Measurements from ENCODE around the gene TUBA4B.

Gene TUBA4B

DNA sequence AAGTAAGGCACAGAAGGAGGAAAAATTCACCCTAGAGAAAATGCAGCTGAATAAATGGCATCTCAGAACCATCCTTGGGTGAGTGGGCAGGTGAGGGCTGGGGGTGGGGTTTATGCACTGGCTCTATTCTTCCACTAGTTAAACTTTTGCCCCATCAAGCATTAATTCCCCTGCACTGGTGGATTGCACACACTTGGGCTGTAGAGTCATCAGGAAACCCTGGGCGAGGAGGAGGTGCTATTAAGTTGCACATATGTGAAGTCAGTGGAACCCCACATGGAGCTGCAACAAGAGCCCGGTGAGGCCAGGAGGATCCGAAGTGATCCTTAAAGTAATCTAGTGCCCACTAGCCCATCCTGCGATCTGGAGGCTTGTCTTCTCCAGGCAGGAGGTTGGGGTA is 19.3 kb downstream of the TUBA4B start:
- DNase-seq (ENCODE audit: extremely low spot score), result no peak
- ChIA-PET CTCF (no interaction called here), POLR2A (interaction anchor here (1.0 kb wide), 1 partner anchor 27 kb away, joined by 3 read pairs; the partner anchor contains the start of genes GLB1L and STK16)
- TF ChIP-seq, protein P1, sequence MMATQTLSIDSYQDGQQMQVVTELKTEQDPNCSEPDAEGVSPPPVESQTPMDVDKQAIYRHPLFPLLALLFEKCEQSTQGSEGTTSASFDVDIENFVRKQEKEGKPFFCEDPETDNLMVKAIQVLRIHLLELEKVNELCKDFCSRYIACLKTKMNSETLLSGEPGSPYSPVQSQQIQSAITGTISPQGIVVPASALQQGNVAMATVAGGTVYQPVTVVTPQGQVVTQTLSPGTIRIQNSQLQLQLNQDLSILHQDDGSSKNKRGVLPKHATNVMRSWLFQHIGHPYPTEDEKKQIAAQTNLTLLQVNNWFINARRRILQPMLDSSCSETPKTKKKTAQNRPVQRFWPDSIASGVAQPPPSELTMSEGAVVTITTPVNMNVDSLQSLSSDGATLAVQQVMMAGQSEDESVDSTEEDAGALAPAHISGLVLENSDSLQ (IDR thresholded peaks at IDR 0.05), result no peak
- TF ChIP-seq ZNF384 (IDR thresholded peaks at IDR 0.05), result no peak
- no peak for TF ChIP-seq SUZ12 (IDR thresholded peaks at IDR 0.05)
- TF ChIP-seq HDGF (IDR thresholded peaks at IDR 0.05; ENCODE audit: borderline replicate concordance), result no peak
- no peak for TF ChIP-seq LEF1 (IDR thresholded peaks at IDR 0.05; ENCODE audit: borderline replicate concordance)
- no peak for TF ChIP-seq ARNT (IDR thresholded peaks at IDR 0.05)

GRCh38 chr2:219272995-219273394 is 20.0 kb downstream of the TUBA4B start:
- ChIA-PET CTCF (no interaction called here), POLR2A (interaction anchor here (1.0 kb wide), 1 partner anchor 28 kb away, joined by 3 read pairs; the partner anchor contains the start of genes GLB1L and STK16)
- DNase-seq (ENCODE audit: extremely low spot score), result no peak
- no peak for TF ChIP-seq FOXM1 (IDR thresholded peaks at IDR 0.05; ENCODE audit: borderline replicate concordance)
- TF ChIP-seq TARDBP (IDR thresholded peaks at IDR 0.05), result no peak
- TF ChIP-seq ARNT (IDR thresholded peaks at IDR 0.05), result no peak
- TF ChIP-seq CTBP1 (IDR thresholded peaks at IDR 0.05; ENCODE audit: borderline replicate concordance), result no peak
- TF ChIP-seq FOXA1 (IDR thresholded peaks at IDR 0.05), result no peak
- TF ChIP-seq, protein P1 (IDR thresholded peaks at IDR 0.05), result no peak
- no peak for TF ChIP-seq SUZ12 (IDR thresholded peaks at IDR 0.05)
- no peak for TF ChIP-seq NFRKB (IDR thresholded peaks at IDR 0.05)
- no peak for TF ChIP-seq HDGF (IDR thresholded peaks at IDR 0.05; ENCODE audit: borderline replicate concordance)
- no peak for TF ChIP-seq SP1 (IDR thresholded peaks at IDR 0.05)
- no peak for TF ChIP-seq ZNF384 (IDR thresholded peaks at IDR 0.05)
- TF ChIP-seq FOXK2 (IDR thresholded peaks at IDR 0.05), result no peak
- TF ChIP-seq ELF4 (IDR thresholded peaks at IDR 0.05), result no peak
- TF ChIP-seq LEF1 (IDR thresholded peaks at IDR 0.05; ENCODE audit: borderline replicate concordance), result no peak
- TF ChIP-seq L3MBTL2 (conservative IDR thresholded peaks at IDR 0.05), result no peak
- TF ChIP-seq BHLHE40 (IDR thresholded peaks at IDR 0.05; ENCODE audit: borderline replicate concordance), result no peak

GRCh38 chr2:219273937-219274336 is 20.9 kb downstream of the TUBA4B start:
- ChIA-PET CTCF (interaction anchor here (0.6 to 1.4 kb wide), 4 partner anchors 19 to 236 kb away, joined by 3 to 5 read pairs (median 4); no protein-coding TSS in a partner anchor), POLR2A (interaction anchor here (0.6 to 1.5 kb wide), 8 partner anchors 19 to 1730 kb away, joined by 3 to 13 read pairs (median 3); partner anchors contain the start of genes GLB1L and STK16)
- DNase-seq (ENCODE audit: extremely low spot score), result no peak
- TF ChIP-seq NFRKB (IDR thresholded peaks at IDR 0.05) (no peak), HDGF (IDR thresholded peaks at IDR 0.05; ENCODE audit: borderline replicate concordance) (no peak), FOXA1 (IDR thresholded peaks at IDR 0.05) (no peak), SP1 (IDR thresholded peaks at IDR 0.05) (no peak), SUZ12 (IDR thresholded peaks at IDR 0.05) (no peak), LEF1 (IDR thresholded peaks at IDR 0.05; ENCODE audit: borderline replicate concordance) (no peak), ZNF384 (IDR thresholded peaks at IDR 0.05) (no peak), FOXK2 (IDR thresholded peaks at IDR 0.05) (no peak), BHLHE40 (IDR thresholded peaks at IDR 0.05; ENCODE audit: borderline replicate concordance) (no peak), ELF4 (IDR thresholded peaks at IDR 0.05) (no peak)
- TF ChIP-seq, protein P1 (IDR thresholded peaks at IDR 0.05), result no peak

GRCh38 chr2:219274361-219274921 is 21.4 kb downstream of the TUBA4B start:
- POLR2A ChIA-PET, result interaction anchor here (0.6 to 1.5 kb wide), 9 partner anchors 19 to 1730 kb away, joined by 3 to 13 read pairs (median 3); partner anchors contain the start of genes ANKZF1, ATG9A, GLB1L and STK16
- no peak for DNase-seq (ENCODE audit: extremely low spot score)
- TF ChIP-seq HDGF (IDR thresholded peaks at IDR 0.05; ENCODE audit: borderline replicate concordance), result no peak
- TF ChIP-seq SUZ12 (IDR thresholded peaks at IDR 0.05), result no peak
- TF ChIP-seq ARNT (IDR thresholded peaks at IDR 0.05), result no peak
- TF ChIP-seq FOXK2 (IDR thresholded peaks at IDR 0.05), result no peak
- no peak for TF ChIP-seq L3MBTL2 (conservative IDR thresholded peaks at IDR 0.05)
- TF ChIP-seq TARDBP (IDR thresholded peaks at IDR 0.05), result no peak
- TF ChIP-seq SP1 (IDR thresholded peaks at IDR 0.05), result no peak
- TF ChIP-seq LEF1 (IDR thresholded peaks at IDR 0.05; ENCODE audit: borderline replicate concordance), result no peak
- TF ChIP-seq NFRKB (IDR thresholded peaks at IDR 0.05), result no peak
- TF ChIP-seq FOXA1 (IDR thresholded peaks at IDR 0.05), result no peak
- TF ChIP-seq ZNF384 (IDR thresholded peaks at IDR 0.05), result no peak
- TF ChIP-seq, protein P1 (IDR thresholded peaks at IDR 0.05), result no peak
- no peak for TF ChIP-seq BHLHE40 (IDR thresholded peaks at IDR 0.05; ENCODE audit: borderline replicate concordance)
- TF ChIP-seq CTBP1 (IDR thresholded peaks at IDR 0.05; ENCODE audit: borderline replicate concordance), result no peak
- CTCF ChIA-PET, result interaction anchor here (0.6 to 1.4 kb wide), 4 partner anchors 16 to 235 kb away, joined by 3 to 5 read pairs (median 4); no protein-coding TSS in a partner anchor
